Camera-type eye (tissue), 1 donor: ENCODE measurements around the gene ANKRD40. TPM values are rescaled to one million over a fixed set of nuclear protein-coding genes. Genes with fewer than 3 reads are reported as not detected.

Source experiments
- total RNA-seq: library from RNA; depleted of rRNA; stranded (reverse); fragments of >200 nt; gene quantifications from one replicate; pipeline ENCODE4 v1.2.3, GENCODE V29; 2014

The ANKRD40 gene
- total RNA-seq, result 30.3 TPM

GRCh38 chr17:50707289-50708049 lies at the start of gene ANKRD40:
Gene ANKRD40, minus strand, starts transcription at chr17:50707914. Its CDS starts 260 bp downstream, at chr17:50707654.

GRCh38 chr17:50719144-50719923 lies 11.6 kb upstream of the ANKRD40 start, which contains the start of gene LUC7L3:
Gene LUC7L3, plus strand, starts transcription at chr17:50719603. Its CDS starts 130 bp downstream, at chr17:50719733.

Other genes starting within 250 kb of the ANKRD40 start
- gene CHAD, start 239.0 kb downstream of the ANKRD40 start, total RNA-seq, result 1.4 TPM
- 30.0 TPM for gene RSAD1, start 229.1 kb downstream of the ANKRD40 start, total RNA-seq
- gene MYCBPAP, start 199.5 kb downstream of the ANKRD40 start, total RNA-seq, result 0.88 TPM
- 0.82 TPM for gene EPN3, start 175.2 kb downstream of the ANKRD40 start, total RNA-seq
- 41.8 TPM for gene SPATA20, start 160.7 kb downstream of the ANKRD40 start, total RNA-seq
- gene CACNA1G, start 147.2 kb downstream of the ANKRD40 start, total RNA-seq, result 23.5 TPM
- 2.6 TPM for gene ABCC3, start 73.0 kb downstream of the ANKRD40 start, total RNA-seq
- gene LUC7L3, start 11.7 kb upstream of the ANKRD40 start, total RNA-seq, result 217 TPM
- not detected for gene ANKRD40CL, start 59.6 kb upstream of the ANKRD40 start, total RNA-seq
- gene WFIKKN2, start 127.7 kb upstream of the ANKRD40 start, total RNA-seq, result 8.5 TPM
- gene TOB1, start 158.4 kb upstream of the ANKRD40 start, total RNA-seq, result 31.8 TPM